Cardiac fibroblast (primary cell): ENCODE measurements around the gene FKBP1B.
"Not testable (repeated sequence)": the region's sequence is repeated elsewhere in the genome, so short reads cannot be mapped to it uniquely, and the experiment has no call there.

Source experiments
- DNase-seq, 2 donors: peaks; one replicate each; pipeline versions ENCODE4 v3.0.0 to v3.0.0-alpha.2; 2010; ENCODE audit warnings: low read depth in 2 of 2
- H3K4me3 ChIP-seq, 2 donors: replicated peaks in 1 of 2; 1 replicate in 1 of 2; 2 replicates in 1 of 2; pipeline ENCODE4 v1.5.1; 2011; ENCODE audit warnings: low read depth in 2 of 2, low read length in 2 of 2, mild to moderate bottlenecking in 2 of 2, moderate library complexity in 1 of 2
- CTCF ChIP-seq: IDR thresholded peaks from one replicate; pipeline ENCODE4 v1.5.1; 2011; ENCODE audit warnings: low read depth, mild to moderate bottlenecking, low read length, inconsistent platforms

The FKBP1B gene

DNA sequence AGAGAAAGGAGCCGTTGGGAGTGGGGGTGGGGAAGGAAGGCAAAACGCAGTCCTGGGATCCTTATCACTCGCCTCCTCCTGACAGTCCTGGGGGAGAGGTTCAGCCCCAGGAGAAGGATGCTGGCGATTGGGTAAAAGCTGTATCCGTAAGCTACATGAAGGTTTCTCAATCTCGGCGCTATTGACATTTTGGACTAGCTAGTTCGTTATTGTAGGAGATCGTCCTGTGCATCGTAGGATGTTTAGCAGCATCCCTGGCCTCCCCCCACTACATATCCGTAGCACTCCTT lies 35.6 kb downstream of the FKBP1B start:
- DNase-seq = no peak
- peak overlapping the region; percentile 69 to 73 for H3K4me3 ChIP-seq
- TF ChIP-seq CTCF = no peak

DNA sequence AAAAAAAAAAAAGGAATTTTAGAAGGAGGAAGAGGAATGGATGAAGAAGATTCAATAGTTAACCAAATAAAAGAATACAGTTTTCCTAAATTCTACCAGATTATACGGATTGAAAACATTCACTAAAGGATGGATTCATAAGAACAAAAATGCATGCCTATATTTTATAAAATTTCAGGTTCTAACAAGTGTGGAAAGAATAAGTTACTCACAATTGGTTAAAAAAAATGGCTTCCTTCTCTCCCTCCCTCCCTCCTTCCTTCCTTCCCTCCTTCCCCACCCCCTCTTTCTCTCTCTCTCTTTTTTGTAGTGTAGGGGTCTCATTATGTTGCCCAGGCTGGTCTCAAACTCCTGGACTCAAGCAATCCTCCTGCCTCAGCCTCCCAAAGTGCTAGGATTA lies 36.7 kb downstream of the FKBP1B start:
- no peak overlapping the region for H3K4me3 ChIP-seq
- no peak for DNase-seq
- TF ChIP-seq CTCF = no peak

DNA sequence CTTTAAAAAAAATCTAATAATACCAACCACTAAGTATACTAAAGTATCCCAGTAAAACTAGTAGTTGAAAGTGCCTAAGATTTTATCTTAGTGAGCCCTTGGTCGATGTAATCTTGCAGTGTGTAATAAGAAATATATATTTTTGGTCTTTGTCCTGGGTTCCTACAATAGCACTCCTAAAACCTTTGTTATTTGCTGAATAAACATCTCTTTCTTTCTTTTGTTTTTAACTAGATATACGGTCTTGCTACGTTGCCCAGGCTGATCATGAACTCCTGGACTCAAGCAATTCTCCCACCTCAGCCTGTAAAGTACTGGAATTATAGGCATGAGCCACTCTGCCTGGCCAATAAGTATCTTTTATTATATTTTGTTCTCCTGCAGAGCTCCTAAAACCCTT lies 37.5 kb downstream of the FKBP1B start:
- DNase-seq = no peak
- no peak overlapping the region for H3K4me3 ChIP-seq
- no peak for TF ChIP-seq CTCF

GRCh38 chr2:24088821-24089359 lies 39.3 kb downstream of the FKBP1B start:
- TF ChIP-seq CTCF = no peak
- H3K4me3 ChIP-seq = no peak overlapping the region
- DNase-seq = no peak

DNA sequence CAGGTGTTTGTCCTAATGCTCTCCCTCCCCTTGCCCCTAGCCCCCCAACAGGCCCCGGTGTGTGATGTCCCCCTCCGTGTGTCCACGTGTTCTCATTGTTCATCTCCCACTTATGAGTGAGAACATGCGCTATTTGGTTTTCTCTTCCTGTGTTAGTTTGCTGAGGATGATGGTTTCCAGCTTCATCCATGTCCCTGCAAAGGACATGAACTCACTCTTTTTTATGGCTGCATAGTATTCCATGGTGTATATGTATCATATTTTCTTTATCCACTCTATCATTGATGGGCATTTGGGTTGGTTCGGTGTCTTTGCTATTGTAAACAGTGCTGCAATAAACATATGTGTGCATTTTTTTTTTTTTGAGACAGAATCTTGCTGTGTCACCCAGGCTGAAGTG lies 43.7 kb downstream of the FKBP1B start:
- H3K4me3 ChIP-seq, DNase-seq: not testable (repeated sequence)

DNA sequence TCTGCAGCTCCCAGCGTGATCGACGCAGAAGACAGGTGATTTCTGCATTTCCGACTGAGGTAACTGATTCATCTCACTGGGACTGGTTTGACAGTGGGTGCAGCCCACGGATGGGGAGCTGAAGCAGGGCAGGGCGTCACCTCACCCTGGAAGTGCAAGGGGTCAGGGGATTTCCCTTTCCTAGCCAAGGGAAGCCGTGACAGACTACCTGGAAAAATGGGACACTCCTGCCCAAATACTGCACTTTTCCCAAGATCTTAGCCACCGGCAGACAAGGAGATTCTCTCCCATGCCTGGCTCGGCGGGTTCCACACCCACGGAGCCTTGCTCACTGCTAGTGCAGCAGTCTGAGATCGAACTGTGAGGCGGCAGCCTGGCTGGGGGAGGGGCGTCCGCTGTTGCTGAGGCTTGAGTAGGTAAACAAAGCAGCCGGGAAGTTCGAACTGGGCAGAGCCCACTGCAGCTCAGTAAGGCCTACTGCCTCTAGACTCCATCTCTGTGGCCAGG lies 45.7 kb downstream of the FKBP1B start:
- DNase-seq, H3K4me3 ChIP-seq: not testable (repeated sequence)

GRCh38 chr2:24100732-24101131 lies 51.2 kb downstream of the FKBP1B start:
- H3K4me3 ChIP-seq, DNase-seq: not testable (repeated sequence)

DNA sequence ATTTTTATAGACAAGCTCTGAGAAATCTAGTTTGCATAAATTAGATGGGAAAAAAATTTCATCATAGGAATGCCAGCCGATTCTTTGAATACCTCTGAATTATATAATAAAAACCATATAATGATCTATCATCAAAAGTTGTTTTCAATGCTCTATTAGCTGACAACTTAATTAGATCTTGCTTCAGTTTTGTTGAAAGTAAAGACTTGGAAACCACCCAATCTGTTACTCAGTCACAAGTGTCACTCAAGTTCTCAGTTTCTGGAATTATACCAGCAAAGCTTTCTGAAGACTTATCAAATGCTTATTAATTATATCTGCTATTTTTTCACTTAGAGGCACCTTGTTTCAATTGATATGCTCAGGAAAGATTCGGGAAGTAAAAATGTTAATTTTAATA lies 52.5 kb downstream of the FKBP1B start:
- TF ChIP-seq CTCF = no peak
- H3K4me3 ChIP-seq = no peak overlapping the region
- no peak for DNase-seq
